ENCODE data around the gene LNX1.
"Not testable (repeated sequence)": the region's sequence is repeated elsewhere in the genome, so short reads cannot be mapped to it uniquely, and the experiment has no call there.

LNX1 gene

GRCh38 chr4:53453385-53453784 lies 137.9 kb downstream of the LNX1 start:
- no peak for DNase-seq

- DNase-seq: no peak
Observed at GRCh38 chr4:53450773-53451172, 140.5 kb downstream of the LNX1 start.

GRCh38 chr4:53444954-53445353 lies 146.3 kb downstream of the LNX1 start:
- no peak for DNase-seq

GRCh38 chr4:53441564-53441963 lies 149.7 kb downstream of the LNX1 start:
- DNase-seq: no peak

GRCh38 chr4:53436251-53436650 lies 155.0 kb downstream of the LNX1 start:
- no peak for DNase-seq

GRCh38 chr4:53432528-53433424 lies 158.5 kb downstream of the LNX1 start:
- no peak for DNase-seq

GRCh38 chr4:53431052-53431451 lies 160.2 kb downstream of the LNX1 start:
- no peak for DNase-seq

- no peak for DNase-seq
Observed at GRCh38 chr4:53427366-53427765, 163.9 kb downstream of the LNX1 start.

GRCh38 chr4:53424280-53424679 lies 167.0 kb downstream of the LNX1 start:
- DNase-seq: no peak

GRCh38 chr4:53422367-53422766 lies 168.9 kb downstream of the LNX1 start:
- no peak for DNase-seq

- no peak for DNase-seq
Observed at GRCh38 chr4:53421791-53422190, 169.5 kb downstream of the LNX1 start.

- DNase-seq: no peak
Observed at GRCh38 chr4:53419208-53419607, 172.1 kb downstream of the LNX1 start.

GRCh38 chr4:53409479-53409878 lies 181.8 kb downstream of the LNX1 start:
- not testable (repeated sequence) for DNase-seq

Measured in activated effector memory CD4-positive, alpha-beta T cell treated with anti-CD3 and anti-CD28 coated beads, Interleukin-2, amount 50 U/mL, for 16 hours (primary cell).